ENCODE measurements around the gene SORCS3.

GRCh38 chr10:105185161-105185560 is 544.1 kb downstream of the SORCS3 start:
- TF ChIP-seq, protein P1, sequence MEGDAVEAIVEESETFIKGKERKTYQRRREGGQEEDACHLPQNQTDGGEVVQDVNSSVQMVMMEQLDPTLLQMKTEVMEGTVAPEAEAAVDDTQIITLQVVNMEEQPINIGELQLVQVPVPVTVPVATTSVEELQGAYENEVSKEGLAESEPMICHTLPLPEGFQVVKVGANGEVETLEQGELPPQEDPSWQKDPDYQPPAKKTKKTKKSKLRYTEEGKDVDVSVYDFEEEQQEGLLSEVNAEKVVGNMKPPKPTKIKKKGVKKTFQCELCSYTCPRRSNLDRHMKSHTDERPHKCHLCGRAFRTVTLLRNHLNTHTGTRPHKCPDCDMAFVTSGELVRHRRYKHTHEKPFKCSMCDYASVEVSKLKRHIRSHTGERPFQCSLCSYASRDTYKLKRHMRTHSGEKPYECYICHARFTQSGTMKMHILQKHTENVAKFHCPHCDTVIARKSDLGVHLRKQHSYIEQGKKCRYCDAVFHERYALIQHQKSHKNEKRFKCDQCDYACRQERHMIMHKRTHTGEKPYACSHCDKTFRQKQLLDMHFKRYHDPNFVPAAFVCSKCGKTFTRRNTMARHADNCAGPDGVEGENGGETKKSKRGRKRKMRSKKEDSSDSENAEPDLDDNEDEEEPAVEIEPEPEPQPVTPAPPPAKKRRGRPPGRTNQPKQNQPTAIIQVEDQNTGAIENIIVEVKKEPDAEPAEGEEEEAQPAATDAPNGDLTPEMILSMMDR (conservative IDR thresholded peaks at IDR 0.05; ENCODE audit: low read depth, low read length): no peak
- no peak for TF ChIP-seq RFX5 (IDR thresholded peaks at IDR 0.05; ENCODE audit: low read depth, low read length)
- TF ChIP-seq POLR2A (IDR thresholded peaks at IDR 0.05; ENCODE audit: low read depth, low read length): no peak
- TF ChIP-seq MAFK (IDR thresholded peaks at IDR 0.05; ENCODE audit: low read depth, low read length): no peak

All from IMR-90 (cell line).